Smooth muscle cell (in vitro differentiated cells): ENCODE measurements around the gene FYB1. TPM values are rescaled to one million over a fixed set of nuclear protein-coding genes. Genes with fewer than 3 reads are reported as not detected.

Source experiments
- DNase-seq: peaks from one replicate; lab custom pipeline; 2025; ENCODE audit not compliant: unreplicated experiment; lab: John Stamatoyannopoulos, UW
- H2AFZ ChIP-seq: fragments of 200-600 bp; sonication (generic); 2 replicates; pipeline ENCODE4 v1.6.0; 2016; ENCODE audit warnings: antibody characterized with exemption, low read depth, mild to moderate bottlenecking
- H3F3A ChIP-seq: fragments of 200-600 bp; sonication (generic); 2 replicates; pipeline ENCODE4 v1.6.0; 2017; ENCODE audit warnings: antibody characterized with exemption, low read depth
- H3K27ac ChIP-seq: fragments of 200-600 bp; sonication (generic); 2 replicates; pipeline ENCODE4 v1.5.1; 2016; ENCODE audit warnings: low read depth, mild to moderate bottlenecking
- H3K27me3 ChIP-seq: fragments of 200-600 bp; sonication (generic); 2 replicates; pipeline ENCODE4 v1.6.1; 2016; ENCODE audit warnings: low read depth, mild to moderate bottlenecking
- H3K36me3 ChIP-seq: fragments of 200-600 bp; sonication (generic); 2 replicates; pipeline ENCODE4 v1.5.1; 2016; ENCODE audit warnings: low read depth
- H3K4me1 ChIP-seq: fragments of 200-600 bp; sonication (generic); 2 replicates; pipeline ENCODE4 v1.5.1; 2016; ENCODE audit warnings: low read depth
- H3K4me2 ChIP-seq: fragments of 200-600 bp; sonication (generic); 2 replicates; pipeline ENCODE4 v1.6.0; 2016; ENCODE audit warnings: mild to moderate bottlenecking
- H3K4me3 ChIP-seq: fragments of 200-600 bp; sonication (generic); 2 replicates; pipeline ENCODE4 v1.5.1; 2016; ENCODE audit warnings: mild to moderate bottlenecking
- H3K79me2 ChIP-seq: fragments of 200-600 bp; sonication (generic); 2 replicates; pipeline ENCODE4 v1.6.0; 2016; ENCODE audit warnings: low read depth, mild to moderate bottlenecking
- H3K9ac ChIP-seq: fragments of 200-600 bp; sonication (generic); 2 replicates; pipeline ENCODE4 v1.6.0; 2016; ENCODE audit warnings: low read depth
- H3K9me3 ChIP-seq: fragments of 200-600 bp; sonication (generic); replicated peaks from 2 replicates; pipeline ENCODE4 v1.5.1; 2016; ENCODE audit warnings: low read depth
- H4K20me1 ChIP-seq: fragments of 200-600 bp; sonication (generic); 2 replicates; pipeline ENCODE4 v1.6.0; 2016; ENCODE audit warnings: low read depth
- WGBS: methylation state at CpG from one replicate; pipeline ENCODE4 v1.1.7; 2016; ENCODE audit warnings: low lambda C conversion rate; 5-methylcytosine and 5-hydroxymethylcytosine counted together
- polyA plus RNA-seq: library from polyadenylated mRNA; unstranded; fragments of >200 nt; fragmentation: Nextera tagmentation; extraction: Ambion mirVana; gene quantifications from 2 replicates; pipeline ENCODE4 v1.2.1, GENCODE V29; 2016
- total RNA-seq: library from RNA; depleted of rRNA; stranded (reverse); fragments of >200 nt; gene quantifications from 2 replicates; pipeline ENCODE4 v1.2.3, GENCODE V29; 2014
- TF ChIP-seq, protein P1 (sequence below): fragments of 200-600 bp; sonication (generic); IDR thresholded peaks from 2 replicates; pipeline ENCODE4 v1.5.1; 2017; ENCODE audit warnings: borderline replicate concordance, mild to moderate bottlenecking, antibody characterized with exemption; ENCODE audit not compliant: insufficient read depth, poor library complexity, severe bottlenecking

The FYB1 gene
- total and polyA plus RNA-seq, 2 experiments from 2014 or later, result 0.06 to 0.22 TPM

GRCh38 chr5:39063037-39063436 lies 156.3 kb downstream of the FYB1 start:
- Histone ChIP-seq H3K9ac (no peak overlapping the region), H3K36me3 (no peaks in the 10 kb centered on the region), H3K27ac (no peak overlapping the region), H3F3A (no peaks in the 10 kb centered on the region), H4K20me1 (peaks cover 80% of the 10 kb centered on the region), H3K79me2 (peaks cover 92% of the 10 kb centered on the region), H3K4me3 (no peak overlapping the region), H3K4me1 (no peaks in the 10 kb centered on the region), H3K9me3 (no peaks in the 10 kb centered on the region), H3K27me3 (no peaks in the 10 kb centered on the region), H3K4me2 (no peak overlapping the region), H2AFZ (no peak overlapping the region)
- 68% methylated on average over 2 of the region's 2 CpGs for WGBS
- DNase-seq, result no peak
- TF ChIP-seq, protein P1, sequence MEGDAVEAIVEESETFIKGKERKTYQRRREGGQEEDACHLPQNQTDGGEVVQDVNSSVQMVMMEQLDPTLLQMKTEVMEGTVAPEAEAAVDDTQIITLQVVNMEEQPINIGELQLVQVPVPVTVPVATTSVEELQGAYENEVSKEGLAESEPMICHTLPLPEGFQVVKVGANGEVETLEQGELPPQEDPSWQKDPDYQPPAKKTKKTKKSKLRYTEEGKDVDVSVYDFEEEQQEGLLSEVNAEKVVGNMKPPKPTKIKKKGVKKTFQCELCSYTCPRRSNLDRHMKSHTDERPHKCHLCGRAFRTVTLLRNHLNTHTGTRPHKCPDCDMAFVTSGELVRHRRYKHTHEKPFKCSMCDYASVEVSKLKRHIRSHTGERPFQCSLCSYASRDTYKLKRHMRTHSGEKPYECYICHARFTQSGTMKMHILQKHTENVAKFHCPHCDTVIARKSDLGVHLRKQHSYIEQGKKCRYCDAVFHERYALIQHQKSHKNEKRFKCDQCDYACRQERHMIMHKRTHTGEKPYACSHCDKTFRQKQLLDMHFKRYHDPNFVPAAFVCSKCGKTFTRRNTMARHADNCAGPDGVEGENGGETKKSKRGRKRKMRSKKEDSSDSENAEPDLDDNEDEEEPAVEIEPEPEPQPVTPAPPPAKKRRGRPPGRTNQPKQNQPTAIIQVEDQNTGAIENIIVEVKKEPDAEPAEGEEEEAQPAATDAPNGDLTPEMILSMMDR, result no peak

DNA sequence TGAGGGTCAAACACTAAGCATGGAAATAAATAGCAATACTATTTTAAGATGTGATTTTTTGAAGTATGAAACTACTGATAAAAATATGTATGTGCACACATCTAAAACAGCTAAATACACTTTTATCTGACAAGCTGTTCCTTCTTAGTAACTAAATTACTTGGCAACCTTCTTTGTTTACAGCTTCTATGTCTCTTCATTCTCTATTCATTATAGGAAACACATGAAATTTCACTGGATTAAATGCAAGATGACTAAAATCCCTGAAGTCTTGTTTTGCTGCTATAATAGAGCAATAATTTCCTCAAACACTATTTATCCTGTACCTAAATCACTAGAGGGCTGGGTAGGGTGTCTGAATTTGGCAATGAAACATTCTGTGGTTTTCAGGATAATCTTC lies 156.8 kb downstream of the FYB1 start:
- H3K36me3 ChIP-seq, result no peaks in the 10 kb centered on the region
- H3K4me2 ChIP-seq, result no peak overlapping the region
- no peak overlapping the region for H3K27ac ChIP-seq
- no peak overlapping the region for H3K9ac ChIP-seq
- no peak for DNase-seq
- TF ChIP-seq, protein P1, result no peak
- H3K4me1 ChIP-seq, result no peaks in the 10 kb centered on the region
- peaks cover 91% of the 10 kb centered on the region for H3K79me2 ChIP-seq
- no peak overlapping the region for H3K4me3 ChIP-seq
- H4K20me1 ChIP-seq, result peaks cover 85% of the 10 kb centered on the region
- no peak overlapping the region for H2AFZ ChIP-seq
- no peaks in the 10 kb centered on the region for H3K9me3 ChIP-seq
- no peaks in the 10 kb centered on the region for H3F3A ChIP-seq
- no peaks in the 10 kb centered on the region for H3K27me3 ChIP-seq

DNA sequence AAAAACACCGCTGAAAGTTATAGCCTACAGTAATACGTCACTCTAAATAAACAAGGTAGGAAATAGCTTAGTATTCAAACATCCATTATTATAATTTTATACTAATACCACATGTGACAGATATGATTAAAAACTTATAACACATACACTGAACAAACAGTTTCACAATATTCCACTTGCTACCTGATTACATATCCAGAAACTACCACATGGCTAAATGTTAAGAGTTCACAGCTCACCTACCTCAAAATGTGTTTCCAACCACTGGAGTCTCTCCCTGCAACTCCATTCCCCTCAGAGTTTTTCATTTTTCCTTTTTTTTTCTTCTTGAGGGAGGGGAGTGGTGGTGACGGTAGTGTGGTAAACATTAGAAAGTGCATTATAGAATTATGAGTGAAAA lies 157.3 kb downstream of the FYB1 start:
- Histone ChIP-seq H2AFZ (no peak overlapping the region), H3K27me3 (no peaks in the 10 kb centered on the region), H3K4me2 (no peak overlapping the region), H3K27ac (no peak overlapping the region), H4K20me1 (peaks cover 89% of the 10 kb centered on the region), H3K36me3 (no peaks in the 10 kb centered on the region), H3K4me3 (no peak overlapping the region), H3K79me2 (peaks cover 92% of the 10 kb centered on the region), H3K9ac (no peak overlapping the region), H3K9me3 (no peaks in the 10 kb centered on the region), H3F3A (no peaks in the 10 kb centered on the region), H3K4me1 (no peaks in the 10 kb centered on the region)
- 99% methylated on average over 3 of the region's 3 CpGs for WGBS
- DNase-seq, result no peak
- TF ChIP-seq, protein P1, result no peak

GRCh38 chr5:39059064-39059463 lies 160.3 kb downstream of the FYB1 start:
- Histone ChIP-seq H3K4me2 (no peak overlapping the region), H3F3A (no peaks in the 10 kb centered on the region), H3K27me3 (no peaks in the 10 kb centered on the region), H3K79me2 (peaks cover 88% of the 10 kb centered on the region), H3K9ac (no peak overlapping the region), H4K20me1 (peaks cover 91% of the 10 kb centered on the region), H3K4me1 (no peaks in the 10 kb centered on the region), H3K36me3 (no peaks in the 10 kb centered on the region), H3K4me3 (no peak overlapping the region), H3K9me3 (no peaks in the 10 kb centered on the region), H2AFZ (no peak overlapping the region), H3K27ac (no peak overlapping the region)
- no peak for DNase-seq
- TF ChIP-seq, protein P1, result no peak
- WGBS, result 69% methylated on average over 2 of the region's 2 CpGs
